Brain pericyte (primary cell): ENCODE measurements around the gene NUP153.
A peak's percentile ranks its signal among the peaks of the same experiment; 100 is the strongest.
"Not testable (repeated sequence)": the region's sequence is repeated elsewhere in the genome, so short reads cannot be mapped to it uniquely, and the experiment has no call there.

Experiments used
- DNase-seq: peaks from one replicate; pipeline ENCODE4 v3.0.0-alpha.2; 2012; ENCODE audit warnings: low read depth, low spot score

The NUP153 gene

DNA sequence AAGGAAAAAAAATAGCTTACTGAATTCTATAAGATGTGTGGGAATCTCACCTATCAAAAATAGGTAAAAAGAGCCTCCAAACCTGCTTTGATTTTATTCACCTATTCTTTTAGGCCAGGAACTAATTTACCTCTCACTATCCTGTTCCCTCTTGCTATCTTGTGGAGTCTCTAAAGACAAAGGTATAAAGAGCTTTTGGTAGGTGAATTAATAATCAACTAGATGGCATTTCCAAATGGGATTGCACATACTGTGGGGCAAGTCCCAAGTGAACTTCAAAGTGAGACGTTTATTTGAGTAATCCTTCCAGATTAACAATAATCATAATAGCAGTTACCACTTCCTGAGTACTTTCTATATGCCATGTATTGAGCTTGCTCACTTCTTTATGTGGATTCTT lies 103.8 kb downstream of the NUP153 start:
- DNase-seq = no peak

DNA sequence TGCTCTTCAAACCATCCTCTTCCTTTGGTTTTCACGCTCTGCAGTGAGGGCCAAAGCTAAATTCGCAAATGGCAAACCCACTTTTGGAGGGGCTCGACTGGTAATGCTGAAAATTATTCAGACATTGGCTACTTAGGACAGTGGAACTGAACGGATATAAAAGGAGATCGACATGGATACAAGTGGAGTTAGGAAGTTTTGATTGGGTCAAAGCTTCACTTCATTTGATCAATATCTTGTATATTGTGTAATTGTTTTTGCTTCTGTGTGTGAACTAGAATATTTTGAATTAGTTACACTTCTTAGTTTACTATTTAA lies 105.4 kb downstream of the NUP153 start:
- DNase-seq = no peak

DNA sequence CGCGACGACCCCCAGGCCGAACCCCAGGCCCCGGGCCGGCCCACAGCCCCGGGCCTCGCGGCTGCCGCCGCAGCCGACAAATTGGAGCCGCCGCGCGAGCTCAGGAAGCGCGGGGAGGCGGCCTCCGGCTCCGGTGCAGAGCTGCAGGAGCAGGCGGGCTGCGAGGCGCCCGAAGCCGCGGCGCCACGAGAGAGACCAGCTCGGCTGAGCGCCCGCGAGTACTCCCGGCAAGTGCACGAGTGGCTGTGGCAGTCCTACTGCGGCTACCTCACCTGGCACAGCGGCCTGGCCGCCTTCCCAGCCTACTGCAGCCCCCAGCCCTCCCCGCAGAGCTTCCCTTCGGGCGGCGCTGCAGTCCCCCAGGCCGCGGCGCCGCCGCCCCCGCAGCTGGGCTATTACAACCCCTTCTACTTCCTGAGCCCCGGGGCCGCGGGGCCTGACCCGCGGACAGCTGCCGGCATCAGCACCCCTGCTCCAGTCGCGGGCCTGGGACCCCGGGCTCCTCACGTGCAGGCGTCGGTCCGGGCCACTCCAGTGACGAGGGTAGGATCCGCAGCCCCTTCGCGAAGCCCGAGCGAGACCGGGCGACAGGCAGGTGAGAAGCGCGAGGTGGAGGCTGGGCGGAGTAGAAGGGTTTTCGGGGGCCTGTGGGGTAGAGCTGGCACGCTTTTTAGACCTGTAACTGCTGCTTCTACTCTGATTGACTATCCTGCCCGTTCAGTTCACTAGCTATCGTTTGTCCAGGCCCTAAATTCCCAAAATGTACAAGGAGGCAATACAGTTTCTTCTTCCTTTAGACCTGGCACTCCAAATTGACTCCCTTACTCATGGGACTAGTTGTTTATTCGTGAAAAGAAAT lies 106.0 kb downstream of the NUP153 start:
- DNase-seq = no peak

DNA sequence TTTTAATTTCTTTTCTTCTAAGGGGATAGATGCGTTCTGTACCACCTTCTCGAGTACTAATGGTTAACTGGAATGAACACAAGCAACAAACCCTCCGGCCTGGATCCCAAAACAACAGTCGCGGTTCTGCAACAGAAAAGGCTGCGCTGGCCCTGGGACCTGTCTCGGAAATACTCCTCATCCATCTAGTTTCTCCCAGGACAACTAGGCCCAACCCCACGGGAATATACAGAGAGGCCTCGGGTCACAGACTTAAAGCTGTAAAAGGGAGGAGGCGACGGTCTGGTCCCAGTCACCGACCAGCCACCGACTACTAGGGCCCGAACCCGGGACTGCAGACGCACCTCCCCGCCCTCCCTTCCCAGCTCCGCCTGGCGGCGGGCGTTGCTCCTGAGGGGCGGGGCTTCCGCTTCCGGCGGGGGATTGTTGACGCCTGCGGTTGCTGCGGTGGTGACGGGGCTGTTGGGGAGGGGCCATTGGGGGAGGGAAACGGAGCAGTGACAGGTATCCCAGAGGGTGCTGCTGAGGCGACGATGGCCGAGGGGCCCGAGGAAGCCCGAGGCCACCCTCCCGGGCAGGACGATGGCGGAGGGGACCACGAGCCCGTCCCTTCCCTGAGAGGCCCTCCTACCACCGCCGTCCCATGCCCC lies 106.7 kb downstream of the NUP153 start, which contains the start of gene FAM8A1:
TSS of gene FAM8A1 (plus strand) at position 426 of the 650 bp plus-strand sequence. CDS start at position 534, 108 bp downstream.
- peak; percentile 33 for DNase-seq

DNA sequence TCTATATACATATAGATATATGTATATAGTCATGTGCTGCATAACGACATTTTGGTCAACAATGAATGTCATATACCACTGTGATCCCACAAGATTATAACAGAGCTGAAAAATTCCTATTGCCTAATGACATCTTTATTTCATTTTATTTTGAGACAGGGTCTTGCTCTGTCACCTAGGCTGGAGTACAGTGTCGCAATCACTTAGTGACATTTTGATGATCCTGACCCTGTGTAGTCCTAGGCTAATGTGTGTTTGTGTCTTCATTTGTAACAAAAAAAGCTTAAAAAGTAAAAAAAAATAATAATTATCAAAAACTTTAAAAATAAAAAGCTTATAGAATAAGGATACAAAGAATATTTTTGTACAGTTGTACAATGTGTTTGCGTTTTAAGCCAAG lies 110.6 kb downstream of the NUP153 start:
- no peak for DNase-seq

DNA sequence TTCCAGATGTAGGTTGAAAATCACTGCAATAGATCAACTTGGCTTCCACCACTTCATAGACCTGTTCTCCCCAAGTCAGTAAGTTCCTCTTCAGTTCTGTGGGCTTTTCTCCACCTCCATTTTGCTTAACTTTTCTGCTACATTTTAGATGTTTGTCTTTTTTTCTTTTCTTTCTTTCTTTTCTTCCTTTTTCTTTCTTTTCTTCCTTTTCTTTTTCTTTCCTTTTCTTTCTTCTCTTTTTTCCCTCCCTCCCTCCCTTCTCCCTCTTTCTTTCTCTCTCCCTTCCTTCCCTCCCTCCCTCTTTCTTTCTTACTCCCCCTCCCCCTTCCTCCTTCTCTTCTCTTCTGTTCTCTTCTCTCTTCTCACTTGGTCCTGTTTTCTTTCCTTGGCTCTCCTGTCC lies 113.5 kb downstream of the NUP153 start:
- DNase-seq = no peak

DNA sequence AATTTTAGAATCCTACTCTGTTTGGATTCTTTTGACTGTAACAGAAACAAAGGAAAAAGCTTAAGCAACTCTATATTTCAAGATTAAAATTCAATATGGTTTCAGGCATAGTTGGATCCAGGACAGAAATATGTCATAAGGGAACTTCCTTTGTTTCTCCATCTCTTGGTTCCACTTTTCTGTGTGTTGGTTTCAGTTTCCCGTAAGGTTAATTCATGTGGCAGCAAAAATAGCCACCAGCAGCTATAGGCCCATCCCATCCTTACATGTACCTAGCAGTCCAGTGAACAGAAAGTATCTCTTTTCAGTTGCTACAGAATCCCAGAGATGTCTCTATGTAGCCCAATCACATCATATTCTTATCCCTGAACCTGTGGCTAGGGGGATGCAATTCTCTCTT lies 115.4 kb downstream of the NUP153 start:
- no peak for DNase-seq

DNA sequence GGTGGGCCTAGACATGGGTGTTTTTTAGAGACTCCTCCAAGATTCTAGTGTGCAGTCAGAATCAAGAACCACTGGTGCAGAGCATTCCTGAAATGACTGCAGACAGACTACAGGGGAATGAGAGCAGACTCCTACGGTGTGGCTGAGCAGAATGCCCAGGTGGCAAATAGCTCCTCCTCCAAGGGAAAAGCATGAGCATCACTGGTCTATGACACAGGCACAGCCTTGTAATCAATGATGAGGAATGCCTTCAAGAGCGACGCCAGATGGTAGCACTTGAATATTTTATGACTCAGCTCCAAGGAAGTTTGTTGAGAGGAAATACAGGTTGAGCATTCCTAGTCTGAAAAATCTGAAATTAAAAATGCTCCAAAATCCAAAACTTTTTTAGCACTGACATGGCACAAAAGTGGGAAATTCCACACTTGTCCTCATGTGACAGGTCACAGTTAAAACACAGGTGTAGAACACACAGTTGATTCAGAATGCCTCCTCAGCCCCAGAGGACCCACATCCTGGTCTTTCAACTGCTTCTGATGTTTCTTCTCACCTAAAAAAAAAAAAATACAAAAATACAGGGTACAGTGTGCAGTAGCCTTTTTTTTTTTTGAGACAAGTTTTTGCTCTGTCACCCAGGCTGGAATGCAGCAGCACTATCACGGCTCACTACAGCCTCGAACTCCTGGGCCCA lies 117.2 kb downstream of the NUP153 start:
- DNase-seq = no peak

DNA sequence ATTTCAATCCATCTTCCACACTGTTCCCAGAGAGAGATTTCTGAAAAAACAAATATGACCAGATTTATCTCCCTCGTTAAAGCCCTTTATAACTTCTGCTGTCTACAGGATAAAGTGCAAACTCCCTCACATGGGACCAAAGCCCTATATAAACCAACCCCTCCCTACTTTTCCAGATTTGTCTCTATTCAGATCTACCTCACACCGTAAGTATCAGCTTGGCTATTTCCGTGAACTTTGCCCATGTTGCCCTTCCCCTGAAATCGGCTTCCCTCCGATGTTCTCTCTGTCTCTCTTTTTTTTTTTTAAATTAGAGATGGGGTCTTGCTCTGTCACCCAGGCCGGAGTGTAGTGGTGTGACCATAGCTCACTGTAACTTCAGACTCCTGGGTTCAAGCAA lies 118.7 kb downstream of the NUP153 start:
- no peak for DNase-seq

DNA sequence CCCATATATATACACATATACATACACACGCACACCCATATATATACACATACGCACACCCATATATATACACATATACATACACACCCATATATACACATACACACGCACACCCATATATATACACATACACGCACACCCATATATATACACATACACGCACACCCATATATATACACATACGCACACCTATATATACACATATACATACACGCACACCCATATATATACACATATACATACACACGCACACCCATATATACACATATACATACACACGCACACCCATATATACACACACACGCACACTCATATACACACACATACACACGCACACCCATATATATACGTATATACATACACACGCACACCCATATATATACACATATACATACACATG lies 120.1 kb downstream of the NUP153 start:
- DNase-seq = not testable (repeated sequence)

DNA sequence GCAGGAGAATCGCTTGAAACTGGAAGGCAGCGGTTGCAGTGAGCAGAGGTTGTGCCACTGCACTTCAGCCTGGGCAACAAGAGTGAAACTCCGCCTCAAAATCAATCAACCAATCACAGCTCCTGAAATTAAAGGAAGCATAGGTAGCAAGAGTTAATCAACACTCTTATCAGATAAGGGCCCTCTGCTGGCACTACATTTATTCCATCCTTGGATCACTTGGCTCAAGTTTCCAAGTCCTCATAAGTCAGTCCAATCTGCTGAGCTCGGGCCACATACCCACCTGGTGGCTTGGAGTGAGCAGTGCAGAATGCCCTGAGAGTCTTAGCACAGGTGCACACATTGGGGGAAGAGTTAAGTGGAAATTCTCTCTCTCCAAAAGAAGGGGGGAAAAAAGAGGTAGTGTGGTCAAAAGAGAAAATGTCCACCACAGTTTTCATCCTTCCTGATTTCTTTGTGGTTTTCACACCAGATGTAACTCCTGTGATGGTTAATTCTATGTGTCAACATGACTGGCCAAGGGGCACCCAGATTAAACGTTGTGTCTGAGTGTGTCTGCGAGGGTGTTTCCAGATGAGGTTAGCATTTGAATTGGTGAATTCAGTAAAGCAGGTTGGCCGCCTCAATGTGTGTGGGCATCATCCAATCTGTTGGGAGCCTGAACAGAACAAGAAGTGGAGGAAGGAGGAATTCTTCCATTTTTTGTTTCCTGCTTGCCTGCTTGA lies 120.8 kb downstream of the NUP153 start:
- no peak for DNase-seq

DNA sequence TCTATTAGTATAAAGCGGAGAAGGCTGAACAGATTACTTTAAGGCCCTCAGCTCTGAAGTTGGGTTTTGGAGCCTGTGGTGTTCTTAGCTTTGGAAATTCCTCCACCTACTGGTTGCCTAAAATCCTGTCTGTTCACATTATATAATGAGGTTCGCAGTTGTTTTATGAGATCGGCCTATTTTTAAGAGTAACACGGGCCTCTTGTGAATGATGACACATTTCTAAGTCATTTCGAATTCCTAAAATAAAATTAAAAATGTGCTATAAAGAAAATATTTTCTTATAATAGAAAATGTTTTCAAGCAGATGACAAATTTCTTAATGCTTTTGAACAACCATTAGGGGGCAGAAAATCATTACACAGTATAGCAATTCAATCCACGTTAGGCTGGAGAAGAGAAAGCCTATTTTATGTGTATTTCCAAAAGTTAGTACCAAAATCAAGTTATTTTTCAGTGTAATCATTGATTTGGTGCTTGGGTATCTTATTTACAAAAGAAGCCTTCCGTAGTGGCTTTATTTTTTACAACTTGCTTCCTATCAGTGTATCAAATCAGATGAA lies 122.4 kb downstream of the NUP153 start:
- DNase-seq = peak; percentile 57

DNA sequence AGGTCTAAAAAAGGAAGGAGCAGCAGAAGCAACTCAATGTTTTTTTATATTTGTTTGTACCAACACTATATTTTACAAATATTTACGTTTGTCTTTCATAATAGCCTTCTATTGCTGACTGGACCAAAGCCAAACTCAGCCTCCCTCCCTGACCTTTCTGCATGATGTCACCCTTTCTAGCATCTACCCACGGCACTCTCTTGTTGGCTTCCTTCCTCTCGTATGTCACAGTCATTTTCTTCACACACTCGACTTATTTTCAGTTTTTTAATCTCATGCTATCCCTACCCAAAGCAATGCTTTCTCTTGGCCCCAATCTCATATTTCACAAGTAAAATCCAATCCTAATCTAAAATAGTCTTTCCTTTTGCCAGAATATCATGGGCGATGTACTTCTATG lies 122.9 kb downstream of the NUP153 start:
- no peak for DNase-seq

DNA sequence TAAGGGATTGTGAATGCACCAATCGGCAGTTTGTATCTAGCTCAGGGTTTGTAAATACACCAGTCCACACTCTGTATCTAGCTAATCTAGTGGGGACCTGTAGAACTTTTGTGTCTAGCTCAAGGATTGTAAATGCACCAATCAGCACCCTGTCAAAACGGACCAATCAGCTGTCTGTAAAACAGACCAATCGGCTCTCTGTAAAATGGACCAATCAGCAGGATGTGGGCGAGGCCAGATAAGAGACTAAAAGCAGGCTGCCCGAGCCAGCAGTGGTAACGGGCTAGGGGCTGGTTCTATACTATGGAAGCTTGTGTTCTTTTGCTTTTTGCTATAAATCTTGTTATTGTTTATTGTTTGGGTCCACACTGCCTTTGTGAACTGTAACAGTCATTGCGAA lies 125.4 kb downstream of the NUP153 start:
- DNase-seq = not testable (repeated sequence)

DNA sequence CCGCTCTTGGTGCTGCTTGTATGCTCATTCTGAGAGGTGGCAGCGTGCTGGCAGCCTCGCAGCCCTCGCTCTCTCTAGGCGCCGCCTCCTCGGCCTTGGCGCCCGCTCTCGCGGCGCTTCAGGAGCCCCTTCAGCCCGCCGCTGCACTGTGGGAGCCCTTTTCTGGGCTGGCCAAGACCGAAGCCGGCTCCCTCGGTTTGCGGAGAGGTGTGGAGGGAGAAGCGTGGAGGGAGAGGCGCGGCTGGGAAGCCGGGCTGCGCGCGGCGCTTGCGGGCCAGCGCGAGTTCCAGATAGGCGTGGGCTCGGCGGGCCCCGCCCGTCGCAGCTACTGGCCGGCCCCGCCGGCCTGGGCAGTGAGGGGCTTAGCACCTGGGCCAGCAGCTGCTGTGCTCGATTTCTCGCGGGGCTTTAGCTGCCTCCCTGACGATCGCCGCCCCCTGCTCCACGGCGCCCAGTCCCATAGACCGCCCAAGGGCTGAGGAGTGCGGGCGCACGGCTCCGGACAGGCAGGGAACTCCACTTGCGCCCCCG lies 126.1 kb downstream of the NUP153 start:
- DNase-seq = no peak

DNA sequence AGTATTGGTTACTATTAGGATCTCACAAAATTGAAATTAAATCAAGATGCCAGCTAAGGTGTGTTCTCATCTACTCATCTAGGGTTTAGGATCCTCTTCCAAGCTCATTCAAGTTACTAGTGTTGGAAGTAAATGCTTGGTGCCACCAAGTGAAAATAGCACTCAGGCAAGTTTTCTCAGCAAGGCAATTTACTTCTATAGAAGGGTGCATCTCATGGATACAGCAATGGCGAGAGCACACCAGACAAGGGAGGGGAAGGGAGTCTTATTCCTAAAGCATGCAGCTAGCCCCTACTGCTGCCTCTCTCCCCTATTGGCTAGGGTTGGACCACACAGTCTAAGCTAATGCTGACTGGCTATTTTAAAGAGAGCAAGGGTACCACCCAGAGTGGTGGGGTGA lies 129.7 kb downstream of the NUP153 start:
- DNase-seq = no peak

DNA sequence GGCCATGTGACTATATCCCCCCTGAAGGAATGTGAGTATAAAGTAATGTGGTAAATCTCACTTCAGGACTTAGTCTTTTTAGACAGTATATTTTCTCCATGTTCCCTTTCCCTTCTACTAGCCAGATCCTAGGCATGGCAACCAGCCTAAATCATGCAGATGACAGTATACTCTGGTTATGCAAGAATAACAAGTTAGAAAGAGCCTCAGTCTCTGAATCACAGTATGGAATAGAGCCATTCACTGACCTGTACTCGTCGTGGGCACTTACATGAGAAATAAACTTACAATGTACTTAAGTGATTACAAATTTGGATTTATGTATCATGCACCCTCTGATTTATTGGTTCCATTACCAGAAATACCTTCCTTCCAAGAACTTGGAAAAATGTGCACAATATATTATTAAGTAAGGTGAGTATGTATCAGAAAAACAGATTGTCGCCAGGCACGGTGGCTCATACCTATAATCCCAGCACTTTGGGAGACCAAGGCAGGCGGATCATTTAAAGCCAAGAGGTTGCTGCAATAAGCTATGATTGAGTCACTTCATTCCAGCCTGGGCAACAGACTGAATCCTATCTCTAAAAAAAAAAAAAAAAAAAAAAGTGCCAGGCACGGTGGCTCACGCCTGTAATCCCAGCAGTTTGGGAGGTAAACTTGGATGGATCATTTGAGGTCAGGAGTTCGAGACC lies 131.7 kb downstream of the NUP153 start:
- no peak for DNase-seq

DNA sequence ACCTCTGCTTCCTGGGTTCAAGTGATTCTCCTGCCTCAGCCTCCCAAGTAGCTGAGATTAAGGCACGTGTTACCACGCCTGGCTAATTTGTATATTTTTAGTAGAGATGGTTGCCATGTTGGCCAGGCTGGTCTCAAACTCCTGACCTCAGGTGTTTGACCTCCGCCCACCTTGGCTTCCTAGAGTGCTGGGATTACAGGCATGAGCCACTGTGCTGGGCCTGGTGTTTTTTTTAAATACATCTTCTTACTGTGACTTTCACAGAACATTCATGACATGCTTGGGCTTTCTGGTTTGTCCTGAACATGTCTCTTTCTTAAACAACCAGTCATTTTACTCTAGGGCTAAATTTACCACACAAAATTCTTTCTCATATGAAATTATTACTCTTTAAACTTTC lies 141.3 kb downstream of the NUP153 start:
- DNase-seq = no peak
